ENCODE data around the gene ADAMTS17.

GRCh38 chr15:100311154-100311625, 30.6 kb downstream of the ADAMTS17 start:
- TF ChIP-seq CTCF (IDR thresholded peaks at IDR 0.05; ENCODE audit: low read depth, low read length) = no peak
- no peak for TF ChIP-seq POLR2A (IDR thresholded peaks at IDR 0.05; ENCODE audit: extremely low read depth, insufficient read length)
- TF ChIP-seq MYC (IDR thresholded peaks at IDR 0.05; ENCODE audit: low read depth, low read length) = no peak
- no peak for TF ChIP-seq MAX (IDR thresholded peaks at IDR 0.05; ENCODE audit: low read depth, low read length)
